ENCODE data around the gene ATF7IP2.
"Not testable (repeated sequence)": the region's sequence is repeated elsewhere in the genome, so short reads cannot be mapped to it uniquely, and the experiment has no call there.

The ATF7IP2 gene, protein sequence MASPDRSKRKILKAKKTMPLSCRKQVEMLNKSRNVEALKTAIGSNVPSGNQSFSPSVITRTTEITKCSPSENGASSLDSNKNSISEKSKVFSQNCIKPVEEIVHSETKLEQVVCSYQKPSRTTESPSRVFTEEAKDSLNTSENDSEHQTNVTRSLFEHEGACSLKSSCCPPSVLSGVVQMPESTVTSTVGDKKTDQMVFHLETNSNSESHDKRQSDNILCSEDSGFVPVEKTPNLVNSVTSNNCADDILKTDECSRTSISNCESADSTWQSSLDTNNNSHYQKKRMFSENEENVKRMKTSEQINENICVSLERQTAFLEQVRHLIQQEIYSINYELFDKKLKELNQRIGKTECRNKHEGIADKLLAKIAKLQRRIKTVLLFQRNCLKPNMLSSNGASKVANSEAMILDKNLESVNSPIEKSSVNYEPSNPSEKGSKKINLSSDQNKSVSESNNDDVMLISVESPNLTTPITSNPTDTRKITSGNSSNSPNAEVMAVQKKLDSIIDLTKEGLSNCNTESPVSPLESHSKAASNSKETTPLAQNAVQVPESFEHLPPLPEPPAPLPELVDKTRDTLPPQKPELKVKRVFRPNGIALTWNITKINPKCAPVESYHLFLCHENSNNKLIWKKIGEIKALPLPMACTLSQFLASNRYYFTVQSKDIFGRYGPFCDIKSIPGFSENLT

DNA sequence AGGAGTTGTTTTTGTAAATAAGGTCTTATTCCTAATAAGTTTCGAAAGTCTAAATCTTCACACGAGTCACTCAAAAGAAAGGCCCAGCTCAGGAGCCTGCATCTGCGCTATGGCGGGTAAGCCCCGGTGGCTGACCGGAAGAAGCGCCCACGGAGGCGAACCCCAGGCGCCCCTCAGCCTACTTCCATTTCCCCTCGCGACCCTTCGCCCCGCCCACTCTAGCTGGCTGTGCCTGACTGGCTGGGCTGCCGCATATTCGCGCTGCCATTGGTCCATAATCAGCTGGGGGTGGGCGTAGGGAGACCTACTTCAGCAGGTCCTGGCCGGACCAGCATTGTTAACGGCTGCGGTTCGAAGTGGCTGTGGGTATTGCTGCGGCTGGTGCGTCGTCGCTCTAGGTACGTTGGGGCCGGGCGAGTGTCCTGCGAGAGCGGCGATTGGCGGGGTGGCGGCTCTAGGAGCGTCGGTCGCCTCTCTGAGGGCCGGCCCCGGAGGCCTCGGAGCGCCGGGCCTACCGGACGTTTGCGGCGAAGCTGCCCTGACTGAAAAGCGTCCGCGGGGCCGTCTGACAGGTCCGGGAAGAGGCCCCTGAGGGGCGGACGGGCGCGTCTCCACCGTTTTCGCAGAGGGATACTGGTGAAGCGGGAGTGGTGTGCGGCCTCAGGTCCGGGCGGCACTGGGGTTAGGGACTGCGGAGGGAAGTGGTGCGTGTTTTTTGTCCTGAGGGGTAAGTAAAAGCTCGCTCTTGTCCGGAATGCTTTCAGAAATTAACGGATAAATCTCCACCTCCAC lies at the start of gene ATF7IP2:
TSS of gene ATF7IP2 (plus strand) at position 337 of the 792 bp plus-strand sequence. CDS start 44,560 bp downstream, outside the sequence.
- DNase-seq = peak in 54 of 56 donors; percentile 13 to 89 (median 59)

DNA sequence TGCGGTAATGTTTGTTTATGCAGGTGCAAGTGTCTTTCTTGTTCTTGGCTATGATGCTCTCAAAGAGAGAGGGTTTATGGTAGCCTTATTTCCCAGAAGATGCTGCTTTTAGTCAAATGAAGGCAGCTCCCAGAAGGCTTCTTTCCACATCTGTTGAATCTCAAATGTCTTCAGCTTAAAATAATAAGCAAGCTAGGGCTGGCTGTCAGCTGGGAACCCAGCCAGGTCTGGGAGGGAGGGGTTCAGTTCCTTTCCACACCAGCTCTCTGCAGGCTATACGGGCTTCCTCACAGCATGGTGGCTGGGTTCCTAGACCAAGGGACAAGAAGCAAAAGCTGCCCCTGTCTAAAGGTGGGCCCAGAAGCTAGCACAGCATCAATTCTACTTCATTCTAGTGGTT lies 47.4 kb upstream of the ATF7IP2 start:
- DNase-seq = no peak

DNA sequence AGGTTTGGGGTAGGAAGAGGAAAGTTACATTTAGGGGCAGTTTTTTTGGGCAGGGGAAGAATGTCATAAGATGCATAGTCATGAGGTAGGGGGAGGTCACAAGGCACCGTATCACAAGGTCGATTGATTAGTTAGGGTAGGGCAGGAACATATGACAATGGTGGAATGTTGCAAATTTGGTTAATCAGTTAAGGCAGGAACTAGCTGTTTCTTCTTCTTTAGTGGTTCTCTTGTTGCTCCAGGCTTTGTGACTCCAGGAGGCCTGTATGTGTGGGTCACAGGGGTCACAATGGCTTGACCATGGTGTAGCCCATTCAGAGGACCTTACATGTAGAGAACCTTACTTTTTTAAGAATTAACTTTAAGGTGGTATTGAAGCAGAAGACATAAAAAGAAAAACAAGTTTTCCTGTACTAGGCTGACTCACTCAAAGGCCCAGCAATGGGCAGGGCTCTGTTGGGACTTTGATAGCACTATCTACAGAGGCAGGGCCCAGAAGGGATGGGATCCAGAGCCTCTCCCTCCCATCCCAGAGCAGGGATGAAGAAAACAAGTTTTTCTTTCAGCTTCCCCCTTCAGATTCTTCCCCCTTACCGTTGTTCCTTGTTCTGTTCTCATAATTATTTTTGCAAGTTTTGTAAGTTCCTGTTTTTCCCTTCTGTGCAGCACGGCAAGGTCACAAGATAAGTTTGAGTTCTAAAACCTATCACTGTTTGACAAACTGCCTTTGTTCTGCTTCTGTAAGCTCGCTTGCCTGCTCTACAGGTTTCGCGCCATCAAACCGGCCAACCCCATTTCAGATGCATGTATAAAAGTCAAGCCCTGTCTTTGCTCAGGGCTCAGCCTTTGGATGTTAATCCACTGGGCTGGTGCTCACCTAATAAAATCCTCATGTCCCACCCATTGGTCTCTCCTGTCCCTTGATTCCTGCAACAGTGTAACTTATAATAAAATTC lies 45.8 kb upstream of the ATF7IP2 start:
- no peak for DNase-seq

DNA sequence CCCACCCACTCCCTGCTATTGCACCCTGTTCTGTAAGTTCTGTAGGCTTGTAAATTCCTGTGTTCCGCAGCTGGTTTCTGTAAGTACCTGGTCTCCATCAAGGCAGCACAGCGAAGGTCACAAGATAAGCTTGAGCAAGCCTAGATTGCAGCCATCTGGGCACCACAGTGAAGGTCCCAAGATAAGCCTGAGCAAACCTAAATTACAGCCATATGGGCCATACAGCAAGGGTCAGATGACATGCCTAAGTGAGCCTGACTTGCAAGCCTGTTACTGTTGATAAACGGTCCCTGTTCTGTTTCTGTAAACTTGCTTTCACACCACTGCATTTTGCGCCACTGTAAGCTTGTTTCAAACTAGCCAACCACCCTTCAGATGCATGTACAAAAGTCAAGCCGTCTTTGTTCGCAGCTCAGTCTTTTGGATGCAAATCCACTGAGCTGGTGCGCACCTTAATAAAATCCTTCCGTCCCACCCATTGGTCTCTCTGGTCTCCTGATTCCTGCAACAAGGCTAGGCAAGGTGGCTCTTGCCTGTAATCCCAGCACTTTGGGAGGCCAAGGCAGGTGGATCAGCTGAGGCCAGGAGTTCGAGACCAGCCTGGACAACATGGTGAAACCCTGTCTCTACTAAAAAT lies 42.6 kb upstream of the ATF7IP2 start:
- DNase-seq = no peak

DNA sequence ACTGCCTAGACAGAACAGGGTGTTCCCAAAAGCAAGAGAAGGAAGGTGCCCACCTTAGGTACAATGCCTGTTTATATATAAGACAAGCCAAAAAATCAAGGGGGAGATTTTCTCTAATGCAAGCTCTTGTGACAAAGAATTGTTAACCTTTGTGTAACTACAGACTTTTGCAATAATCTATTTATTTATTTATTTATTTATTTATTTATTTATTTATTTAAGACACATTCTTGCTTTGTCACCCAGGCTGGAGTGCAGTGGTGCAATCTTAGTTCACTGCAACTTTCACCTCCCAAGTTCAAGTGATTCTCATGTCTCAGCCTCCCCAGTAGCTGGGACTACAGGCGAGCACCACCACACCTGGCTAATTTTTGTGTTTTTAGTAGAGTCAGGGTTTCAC lies 41.2 kb upstream of the ATF7IP2 start:
- DNase-seq = not testable (repeated sequence)

DNA sequence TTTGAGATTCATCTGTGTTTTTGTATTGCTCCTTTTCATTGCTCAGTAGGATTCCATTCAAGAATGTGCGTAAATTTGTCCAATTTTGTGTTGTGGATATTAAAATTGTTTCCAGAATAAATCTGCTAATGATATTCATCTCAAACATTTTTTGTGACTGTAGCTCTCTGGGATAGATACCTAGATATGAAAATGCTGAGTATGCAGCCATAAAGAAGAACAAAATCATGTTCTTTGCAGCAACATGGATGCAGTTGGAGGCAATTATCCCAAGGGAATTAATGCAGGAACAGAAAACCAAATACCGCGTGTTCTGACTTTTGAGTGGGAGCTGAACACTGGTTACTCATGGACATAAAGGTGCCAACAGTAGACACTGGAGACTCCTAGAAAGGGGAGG lies 40.2 kb upstream of the ATF7IP2 start:
- no peak for DNase-seq

DNA sequence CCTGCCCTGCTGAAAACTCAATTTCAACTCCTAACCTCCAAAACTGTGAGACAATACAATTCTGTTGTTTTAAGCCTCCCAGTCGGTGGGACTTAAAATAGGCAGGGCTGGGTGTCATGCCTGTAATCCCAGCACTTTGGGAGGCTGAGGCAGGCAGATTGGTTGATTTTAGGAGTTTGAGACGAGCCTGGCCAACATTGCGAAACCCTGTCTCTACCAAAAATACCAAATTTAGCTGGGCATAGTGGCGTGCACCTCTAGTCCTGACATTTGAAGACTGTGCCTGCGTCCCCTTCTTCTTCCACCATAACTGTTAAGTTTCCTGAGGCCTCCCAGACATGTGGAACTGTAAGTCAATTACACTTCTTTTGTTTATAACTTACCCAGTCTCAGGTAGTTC lies 36.0 kb upstream of the ATF7IP2 start:
- no peak for DNase-seq

DNA sequence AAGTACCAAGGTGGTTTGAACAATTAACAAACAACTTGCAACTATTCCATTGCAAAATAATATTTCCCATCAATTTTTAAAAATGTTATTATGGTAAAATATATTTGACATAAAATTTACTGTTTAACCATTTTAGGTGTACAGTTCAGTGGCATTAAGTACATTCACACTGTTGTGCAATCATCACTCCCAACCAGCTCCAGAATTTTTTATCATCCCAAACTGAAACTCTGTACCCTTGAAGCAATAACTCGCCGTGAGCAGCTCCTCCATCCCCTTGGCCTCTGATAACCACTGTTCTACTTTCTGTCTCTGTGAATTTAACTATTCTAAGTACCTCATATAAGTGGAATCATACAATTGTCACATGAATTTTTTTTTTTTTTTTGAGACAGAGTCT lies 33.6 kb upstream of the ATF7IP2 start:
- no peak for DNase-seq

DNA sequence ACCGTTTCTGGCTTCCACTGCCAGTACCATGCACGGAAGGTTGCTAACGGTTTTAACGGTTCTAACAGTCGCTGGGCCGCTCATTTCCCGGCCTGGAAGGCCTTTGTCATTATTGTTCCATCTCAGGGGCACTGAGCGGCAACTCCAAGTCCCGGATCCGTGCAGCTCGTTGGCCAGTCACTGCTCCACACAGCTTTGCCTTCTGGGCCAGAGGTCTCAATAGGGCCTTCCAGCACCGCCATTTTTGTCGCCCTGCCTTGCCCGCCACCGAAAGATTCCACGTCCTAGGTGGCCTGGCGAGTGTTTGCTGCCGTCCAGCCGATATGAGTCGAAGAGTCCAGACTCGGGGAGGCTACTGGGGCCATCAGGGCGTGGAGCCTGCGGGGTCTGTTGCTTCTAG lies 30.3 kb upstream of the ATF7IP2 start:
- no peak for DNase-seq

DNA sequence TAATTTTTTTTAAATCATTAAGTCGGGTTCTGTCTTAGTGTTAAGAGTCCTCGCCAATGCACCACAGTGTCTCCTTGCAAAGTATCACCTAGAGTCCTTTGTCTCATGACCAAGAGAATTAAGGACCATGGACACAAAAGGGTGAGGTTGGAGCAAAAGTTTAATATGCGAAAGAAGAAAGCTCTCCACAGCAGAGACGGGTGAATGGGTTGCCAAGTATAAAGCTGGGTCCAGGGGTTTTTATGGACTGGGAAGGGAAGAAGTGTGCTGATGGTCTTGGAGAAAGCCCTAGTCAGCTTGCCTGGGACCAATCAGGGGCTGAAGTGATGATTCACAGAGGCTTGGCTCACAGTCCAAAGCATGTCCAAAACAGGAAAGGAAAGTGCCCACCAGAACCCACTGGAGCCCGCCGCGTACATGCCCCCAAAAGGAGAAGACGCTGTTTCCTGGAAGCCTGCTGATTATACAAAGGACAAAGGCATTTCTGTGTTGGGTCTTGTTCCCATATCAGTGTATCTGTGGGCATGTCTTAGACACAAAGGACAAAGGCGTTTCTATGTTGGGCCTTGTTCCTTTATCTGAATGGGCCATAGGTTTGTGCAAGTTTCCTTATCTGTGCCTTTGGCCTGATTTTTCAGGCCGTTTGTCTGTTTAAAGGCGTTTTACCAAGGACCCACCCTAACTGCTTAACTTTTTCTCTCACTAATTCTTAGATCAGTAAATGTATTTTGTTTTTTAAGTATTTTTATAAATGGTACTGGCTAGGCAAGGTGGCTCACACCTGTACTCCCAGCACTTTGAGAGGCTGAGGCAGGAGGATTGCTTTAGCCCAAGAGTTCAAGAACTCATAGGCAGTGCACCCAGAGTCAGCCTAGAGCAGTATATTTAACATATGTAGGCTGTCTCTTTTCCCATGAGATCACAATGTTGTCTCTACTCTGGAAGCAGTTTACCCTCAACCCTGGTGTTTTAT lies 28.7 kb upstream of the ATF7IP2 start:
- no peak for DNase-seq

DNA sequence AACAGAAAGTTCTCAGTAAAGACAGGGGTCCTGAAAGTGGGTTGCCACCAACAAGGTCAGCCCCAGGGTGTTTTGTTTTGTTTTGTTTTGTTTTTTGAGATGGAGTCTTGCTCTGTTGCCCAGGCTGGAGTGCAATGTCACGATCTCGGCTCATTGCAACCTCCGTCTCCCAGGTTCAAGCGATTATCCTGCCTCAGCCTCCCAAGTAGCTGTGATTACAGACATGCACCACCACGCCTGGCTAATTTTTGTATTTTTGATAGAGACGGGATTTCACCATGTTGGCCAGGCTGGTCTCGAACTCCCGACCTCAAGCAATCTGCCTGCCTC lies 24.1 kb upstream of the ATF7IP2 start:
- DNase-seq = not testable (repeated sequence)

DNA sequence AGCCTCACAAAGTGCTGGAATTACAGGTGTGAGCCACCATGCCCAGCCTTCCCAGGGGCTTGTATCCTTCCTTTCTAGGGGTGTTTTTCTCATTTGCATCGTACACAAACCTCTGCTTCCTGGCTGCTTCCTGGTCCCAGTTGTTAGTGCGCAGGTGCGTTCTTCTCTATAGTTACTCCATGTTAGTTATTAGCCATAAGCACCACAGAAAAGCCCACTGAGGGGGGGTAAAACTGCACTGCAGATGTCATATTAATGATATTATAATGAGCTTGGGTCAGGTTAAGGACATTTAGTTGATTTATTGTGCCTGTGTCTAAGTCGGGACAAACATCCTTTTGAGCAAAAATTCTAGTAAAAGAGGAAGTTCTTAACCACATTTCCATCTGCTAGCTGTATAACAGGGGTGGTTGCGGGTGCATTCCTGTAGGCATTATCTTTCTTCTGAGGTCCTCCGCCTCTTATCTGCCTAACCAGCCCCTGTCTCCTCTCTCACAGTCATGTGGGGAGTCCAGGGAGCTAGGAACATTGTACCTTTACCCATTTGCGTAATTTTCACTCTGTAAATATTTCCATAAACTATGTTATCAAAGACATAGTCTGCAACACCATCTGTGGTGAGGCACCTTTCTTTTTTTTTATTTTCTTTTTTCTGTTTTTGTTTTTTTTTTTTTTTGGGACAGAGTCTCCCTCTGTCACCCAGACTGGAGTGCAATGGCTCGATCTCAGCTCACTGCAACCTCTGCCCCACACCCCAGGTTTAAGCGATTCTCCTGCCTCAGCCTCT lies 23.6 kb upstream of the ATF7IP2 start:
- no peak for DNase-seq

DNA sequence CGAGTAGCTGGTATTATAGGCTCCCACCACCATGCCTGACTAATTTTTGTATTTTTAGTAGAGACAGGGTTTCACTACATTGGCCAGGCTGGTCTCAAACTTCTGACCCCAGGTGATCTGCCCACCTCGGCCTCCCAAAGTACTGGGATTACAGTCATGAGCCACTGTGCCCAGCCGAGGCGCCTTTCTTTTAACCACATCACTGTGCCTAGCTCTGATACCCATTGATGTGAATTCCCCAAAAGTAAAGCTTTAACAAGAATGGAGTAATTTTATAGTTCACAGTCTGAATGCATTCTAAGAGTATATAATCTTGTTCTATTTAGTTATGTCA lies 23.0 kb upstream of the ATF7IP2 start:
- DNase-seq = not testable (repeated sequence)

DNA sequence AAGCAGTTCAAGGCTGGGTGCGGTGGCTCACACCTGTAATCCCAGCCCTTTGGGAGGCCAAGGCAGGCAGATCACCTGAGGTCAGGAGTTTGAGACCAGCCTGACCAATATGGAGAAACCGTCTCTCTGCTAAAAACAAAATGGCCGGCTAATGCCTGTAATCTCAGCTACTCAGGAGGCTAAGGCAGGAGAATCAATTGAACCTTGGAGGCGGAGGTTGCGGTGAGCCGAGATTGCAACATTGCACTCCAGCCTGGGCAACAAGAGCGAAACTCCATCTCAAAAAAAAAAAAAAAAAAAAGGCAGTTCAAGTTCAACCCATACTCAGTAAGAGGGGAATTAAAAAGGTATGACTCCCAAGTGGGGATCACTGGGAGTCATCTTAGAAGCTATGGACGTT lies 19.2 kb upstream of the ATF7IP2 start:
- DNase-seq = not testable (repeated sequence)

DNA sequence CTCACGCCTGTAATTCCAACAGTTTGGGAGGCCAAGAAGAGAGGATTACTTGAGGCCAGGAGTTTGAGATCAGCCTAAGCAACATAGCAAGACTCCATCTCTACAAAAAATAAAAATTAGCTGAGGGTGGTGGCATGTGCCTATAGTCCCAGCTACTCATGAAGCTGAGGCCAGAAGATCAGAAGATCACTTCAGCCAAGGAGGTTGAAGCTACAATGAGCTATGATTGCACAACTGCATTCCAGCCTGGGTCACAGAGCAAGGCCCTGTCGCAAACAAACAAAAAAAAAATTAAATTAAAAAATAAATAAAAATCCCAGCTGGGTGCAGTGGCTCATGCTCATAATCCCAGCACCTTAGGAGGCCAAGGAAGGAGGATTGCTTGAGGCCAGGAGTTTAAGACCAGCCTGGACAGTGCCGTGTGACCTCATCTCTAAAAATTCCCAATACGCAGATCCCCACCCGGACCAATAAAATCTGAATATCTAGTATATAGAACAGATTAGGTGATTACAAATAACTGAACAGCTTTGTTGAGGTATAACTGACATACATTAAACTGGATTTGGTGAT lies 18.2 kb upstream of the ATF7IP2 start:
- DNase-seq = no peak

DNA sequence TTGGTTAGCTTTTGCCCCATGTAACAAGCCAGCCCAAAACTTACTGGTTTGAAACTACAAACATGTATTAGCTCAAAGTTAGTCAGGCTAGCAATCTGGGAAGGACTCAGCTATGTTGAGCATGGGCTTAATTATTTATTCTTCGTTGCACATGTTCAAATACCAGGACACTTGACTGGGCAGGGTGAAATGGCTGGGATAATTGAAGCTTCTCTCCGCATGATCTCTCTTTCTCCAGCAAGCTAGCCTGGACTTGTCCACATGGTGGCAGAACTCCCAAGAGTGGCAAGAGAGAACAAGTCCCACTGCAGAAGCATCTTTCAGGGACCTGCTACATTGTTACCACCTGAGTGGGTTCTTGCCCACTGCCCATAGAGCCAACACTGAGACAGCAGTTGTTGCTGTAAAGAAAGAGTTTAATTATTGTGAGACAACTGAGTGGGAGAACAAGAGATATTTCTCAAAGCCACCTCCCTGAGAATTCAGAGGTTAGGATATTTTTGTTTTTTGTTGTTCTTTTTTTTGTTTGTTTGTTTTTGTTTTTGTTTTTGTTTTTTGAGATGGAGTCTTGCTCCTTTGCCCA lies 16.8 kb upstream of the ATF7IP2 start:
- DNase-seq = no peak

DNA sequence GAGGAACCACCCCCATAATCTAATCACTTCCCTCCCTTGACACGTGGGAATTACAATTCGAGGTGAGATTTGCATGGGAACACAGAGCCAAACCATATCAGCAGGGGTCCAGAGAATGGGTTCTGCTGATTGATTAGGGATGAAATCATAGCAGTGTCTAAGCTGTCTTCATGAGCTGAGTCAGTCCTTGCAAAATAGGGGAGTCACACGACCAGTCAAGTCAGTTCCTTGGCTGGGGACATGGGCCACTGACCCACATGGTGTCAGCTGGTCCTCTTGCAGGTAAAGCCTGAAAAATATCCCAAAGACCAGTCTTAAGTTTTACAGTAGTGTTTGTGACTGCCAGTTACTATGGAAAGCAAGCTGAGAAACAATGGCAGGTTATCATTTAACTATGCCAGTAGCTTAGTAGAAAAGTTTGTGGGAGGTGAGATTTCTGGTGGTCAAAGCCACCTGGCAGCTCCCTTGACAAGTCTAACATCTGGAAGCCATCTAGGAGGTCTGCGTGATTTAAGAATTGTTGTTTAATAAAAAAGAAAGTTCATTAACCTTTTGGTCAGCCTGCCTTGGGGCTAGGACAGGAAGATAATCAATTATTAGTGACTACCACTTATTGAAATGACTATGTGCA lies 15.7 kb upstream of the ATF7IP2 start:
- no peak for DNase-seq
